GM10248 (cell line): Measurements from ENCODE around the gene MORF4L1.
"Not testable (repeated sequence)": the region's sequence is repeated elsewhere in the genome, so short reads cannot be mapped to it uniquely, and the experiment has no call there.

Source experiments
- CTCF ChIA-PET: fragments of 300-600 bp; sonication (Branson Sonifier 250); formaldehyde crosslinking; extraction: SDS; loops from one replicate; lab custom pipeline; 2021; ENCODE audit warnings: antibody characterized with exemption; lab: Yijun Ruan, JAX
- POLR2A ChIA-PET: fragments of 350-650 bp; sonication (Branson Sonifier 250); formaldehyde crosslinking; extraction: SDS; loops from one replicate; lab custom pipeline; 2020; ENCODE audit warnings: antibody characterized with exemption; lab: Yijun Ruan, JAX
- DNase-seq: peaks from one replicate; pipeline ENCODE4 v3.0.0; 2012; ENCODE audit errors: extremely low spot score
- CTCF ChIP-seq: IDR thresholded peaks from 2 replicates; pipeline ENCODE4 v1.5.1; 2012; ENCODE audit warnings: mild to moderate bottlenecking, low read depth; ENCODE audit errors: extremely low read depth, missing control alignments, control extremely low read depth

The MORF4L1 gene

GRCh38 chr15:78872972-78873792 lies 492 bp downstream of the MORF4L1 start:
- DNase-seq = peak; percentile 86
- peak; percentile 68 for TF ChIP-seq CTCF
- CTCF ChIA-PET = interaction anchor here (0.9 to 2.0 kb wide), 12 partner anchors 10 to 134 kb away, joined by 3 to 21 read pairs (median 4); no protein-coding TSS in a partner anchor
- POLR2A ChIA-PET = interaction anchor here (0.6 to 1.0 kb wide), 4 partner anchors 11 to 211 kb away, joined by 3 to 4 read pairs (median 4); no protein-coding TSS in a partner anchor

GRCh38 chr15:78873793-78874765 lies 1.4 kb downstream of the MORF4L1 start:
- POLR2A ChIA-PET = interaction anchor here (0.6 to 1.0 kb wide), 4 partner anchors 10 to 576 kb away, joined by 3 to 4 read pairs (median 4); no protein-coding TSS in a partner anchor
- CTCF ChIA-PET = interaction anchor here (0.9 to 2.0 kb wide), 12 partner anchors 9 to 133 kb away, joined by 3 to 21 read pairs (median 4); no protein-coding TSS in a partner anchor
- no peak for DNase-seq
- TF ChIP-seq CTCF = no peak

- TF ChIP-seq CTCF = no peak
- no peak for DNase-seq
- ChIA-PET CTCF (no interaction called here), POLR2A (no interaction called here)
These were observed 2.6 kb downstream of the MORF4L1 start for GRCh38 chr15:78875107-78875914.

- CTCF ChIA-PET = interaction anchor here (1.2 kb wide), 1 partner anchor 23 kb away, joined by 3 read pairs; no protein-coding TSS in a partner anchor
These were observed 4.3 kb downstream of the MORF4L1 start for GRCh38 chr15:78876954-78877353.

GRCh38 chr15:78878356-78878755 lies 5.7 kb downstream of the MORF4L1 start:
- DNase-seq = no peak
- no peak for TF ChIP-seq CTCF
- ChIA-PET POLR2A (no interaction called here), CTCF (interaction anchor here (1.0 to 1.1 kb wide), 5 partner anchors 15 to 150 kb away, joined by 3 to 4 read pairs (median 3); no protein-coding TSS in a partner anchor)

More at GRCh38 chr15:78876954-78877353, 4.3 kb downstream of the MORF4L1 start:
- POLR2A ChIA-PET = interaction anchor here (1.1 kb wide), 1 partner anchor 15 kb away, joined by 3 read pairs; no protein-coding TSS in a partner anchor
- not testable (repeated sequence) for DNase-seq
